CD4-positive, alpha-beta T cell (primary cell): Measurements from ENCODE around the gene LRRC53. TPM values are rescaled to one million over a fixed set of nuclear protein-coding genes. Genes with fewer than 3 reads are reported as not detected.

Experiments used
- ATAC-seq: fragments of 200-7000 bp; cut with Tn5 transposase; one replicate; pipeline ENCODE4 v1.10.0; 2022; ENCODE audit warnings: mild to moderate bottlenecking; ENCODE audit not compliant: poor library complexity
- CTCF ChIA-PET: fragments of 350-600 bp; sonication (Branson Sonifier 250); formaldehyde crosslinking; loops from one replicate; lab custom pipeline; 2021; ENCODE audit warnings: antibody characterized with exemption, inconsistent platforms; lab: Charles Lee
- POLR2A ChIA-PET: fragments of 350-600 bp; sonication (Branson Sonifier 250); formaldehyde crosslinking; loops from one replicate; lab custom pipeline; 2021; ENCODE audit warnings: antibody characterized with exemption, inconsistent platforms; lab: Charles Lee
- DNase-seq, 14 experiments: peaks; one replicate each; pipeline ENCODE4 v3.0.0-alpha.2; 2013 to 2020; ENCODE audit warnings: mixed read lengths in 2 of 14
- H3K27ac ChIP-seq, 2 donors: one replicate each; pipeline versions ENCODE4 v1.5.1 to v1.7.0; 2013; ENCODE audit warnings: low read length in 2 of 2, low read depth in 1 of 2, mild to moderate bottlenecking in 1 of 2
- H3K27me3 ChIP-seq, 2 experiments: 1 replicate in 1 of 2; 2 replicates in 1 of 2; pipeline versions ENCODE4 v1.6.1 to v1.7.0; 2013; ENCODE audit warnings: low read length in 2 of 2, control low read depth in 1 of 2, mild to moderate bottlenecking in 1 of 2, moderate library complexity in 1 of 2; ENCODE audit not compliant: insufficient read depth in 2 of 2, control insufficient read depth in 1 of 2
- H3K36me3 ChIP-seq: one replicate; pipeline ENCODE4 v1.6.1; 2013; ENCODE audit warnings: low read length, control low read depth; ENCODE audit not compliant: insufficient read depth
- H3K4me1 ChIP-seq: one replicate; pipeline ENCODE4 v1.6.1; 2013; ENCODE audit warnings: low read length, control low read depth; ENCODE audit not compliant: insufficient read depth
- H3K4me3 ChIP-seq: one replicate; pipeline ENCODE4 v1.5.1; 2013; ENCODE audit warnings: mild to moderate bottlenecking, low read length, moderate library complexity
- H3K9me3 ChIP-seq, 2 experiments: 1 replicate in 1 of 2; 2 replicates in 1 of 2; pipeline versions ENCODE4 v1.6.1 to v1.7.0; 2013; ENCODE audit warnings: low read length in 2 of 2, mild to moderate bottlenecking in 2 of 2, control low read depth in 1 of 2, moderate library complexity in 1 of 2; ENCODE audit not compliant: control insufficient read depth in 1 of 2, insufficient read depth in 1 of 2
- H3K27ac Mint-ChIP-seq: one replicate; pipeline ENCODE4 v1.8.0; 2020; ENCODE audit warnings: mixed read lengths
- H3K27me3 Mint-ChIP-seq: one replicate; pipeline ENCODE4 v1.8.0; 2021; ENCODE audit warnings: mixed read lengths
- H3K36me3 Mint-ChIP-seq: one replicate; pipeline ENCODE4 v1.8.0; 2021; ENCODE audit warnings: low read depth, mixed read lengths
- H3K4me1 Mint-ChIP-seq: one replicate; pipeline ENCODE4 v1.8.0; 2021; ENCODE audit warnings: low read depth, mixed read lengths
- H3K4me3 Mint-ChIP-seq: one replicate; pipeline ENCODE4 v1.8.0; 2020; ENCODE audit warnings: mild to moderate bottlenecking, mixed read lengths
- H3K9me3 Mint-ChIP-seq: one replicate; pipeline ENCODE4 v1.8.0; 2020; ENCODE audit warnings: mixed read lengths
- CTCF ChIP-seq: fragments of 200-600 bp; IDR thresholded peaks from one replicate; pipeline ENCODE4 v1.8.0; 2022; ENCODE audit warnings: antibody characterized with exemption, mild to moderate bottlenecking
- intact Hi-C, 2 experiments: fragments of 100-400 bp; cut with DNase I in 1 of 2; cut with micrococcal nuclease in 1 of 2; formaldehyde crosslinking; loops; one replicate each; pipeline versions ENCODE4 v1.15.1 to v1.9.0; 2023 to 2025; cut with DNase I, micrococcal nuclease
- total RNA-seq, 174 experiments: library from RNA in 2 of 174; stranded (reverse) in 2 of 174; gene quantifications; one replicate each; pipeline ENCODE4 v1.2.3 and lab custom pipeline; 2021 to 2026

Gene LRRC53
- total RNA-seq, 2 experiments from 2014 or later = not detected

DNA sequence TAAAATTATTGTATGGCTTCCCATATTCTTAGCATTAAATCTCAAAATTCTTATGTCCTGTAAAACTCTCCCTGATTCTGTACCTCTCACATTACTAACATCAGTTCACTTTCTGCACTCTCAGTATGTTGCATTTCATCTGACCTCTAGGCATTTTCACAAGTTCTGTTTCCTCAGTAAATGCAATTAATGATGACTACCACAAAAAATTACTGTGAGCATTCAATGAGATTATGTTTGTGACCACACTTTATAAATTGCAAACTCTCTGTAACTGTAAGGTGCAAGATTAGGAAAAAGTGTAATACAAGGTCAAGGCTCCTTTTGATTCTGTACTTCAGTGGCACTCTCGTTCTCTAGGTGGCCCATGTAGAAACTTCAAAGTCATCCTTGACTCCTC lies 60.4 kb downstream of the LRRC53 start:
- no peaks in the 10 kb centered on the region for H3K4me1 Mint-ChIP-seq
- H3K9me3 Mint-ChIP-seq = peaks cover 2% of the 10 kb centered on the region

GRCh38 chr1:74437035-74437434 lies 75.4 kb downstream of the LRRC53 start:
- ATAC-seq (no peak), DNase-seq (no peak)
- Histone ChIP-seq H3K27me3 (no peaks in the 10 kb centered on the region), H3K4me3 (no peak overlapping the region), H3K4me1 (no peaks in the 10 kb centered on the region), H3K36me3 (no peaks in the 10 kb centered on the region), H3K9me3 (no peaks in the 10 kb centered on the region), H3K27ac (no peak overlapping the region)
- Mint-ChIP-seq H3K36me3 (no peaks in the 10 kb centered on the region), H3K4me3 (no peak overlapping the region), H3K9me3 (no peaks in the 10 kb centered on the region), H3K27ac (no peak overlapping the region), H3K27me3 (no peaks in the 10 kb centered on the region), H3K4me1 (no peaks in the 10 kb centered on the region)
- no peak for TF ChIP-seq CTCF
- intact Hi-C loops = no loop called here
- POLR2A ChIA-PET = no interaction called here
- CTCF ChIA-PET = no interaction called here

More for the DNA sequence above, 60.4 kb downstream of the LRRC53 start:
- POLR2A ChIA-PET = no interaction called here
- H3K27me3 Mint-ChIP-seq = no peaks in the 10 kb centered on the region
- no peak overlapping the region for H3K27ac ChIP-seq
- CTCF ChIA-PET = no interaction called here
- H3K4me3 Mint-ChIP-seq = no peak overlapping the region
- no peaks in the 10 kb centered on the region for H3K9me3 ChIP-seq
- intact Hi-C loops = loop anchor here in 1 of 2 experiments (5.0 kb wide), 1 partner anchor 705 kb away; no protein-coding TSS in a partner anchor
- no peak for TF ChIP-seq CTCF
- H3K27me3 ChIP-seq = no peaks in the 10 kb centered on the region
- H3K36me3 Mint-ChIP-seq = no peaks in the 10 kb centered on the region
- no peak overlapping the region for H3K4me3 ChIP-seq
- H3K36me3 ChIP-seq = no peaks in the 10 kb centered on the region
- ATAC-seq (no peak), DNase-seq (no peak)
- H3K4me1 ChIP-seq = no peaks in the 10 kb centered on the region
- H3K27ac Mint-ChIP-seq = no peak overlapping the region

- ATAC-seq (no peak), DNase-seq (no peak)
- no peaks in the 10 kb centered on the region for H3K36me3 Mint-ChIP-seq
- ChIA-PET POLR2A (no interaction called here), CTCF (no interaction called here)
- no peak overlapping the region for H3K27ac ChIP-seq
- no peaks in the 10 kb centered on the region for H3K27me3 Mint-ChIP-seq
- no peak overlapping the region for H3K27ac Mint-ChIP-seq
- TF ChIP-seq CTCF = no peak
- H3K4me3 ChIP-seq = no peak overlapping the region
- H3K4me1 ChIP-seq = no peaks in the 10 kb centered on the region
- no peaks in the 10 kb centered on the region for H3K36me3 ChIP-seq
- intact Hi-C loops = no loop called here
- no peaks in the 10 kb centered on the region for H3K4me1 Mint-ChIP-seq
- no peaks in the 10 kb centered on the region for H3K9me3 Mint-ChIP-seq
- no peaks in the 10 kb centered on the region for H3K27me3 ChIP-seq
- no peaks in the 10 kb centered on the region for H3K9me3 ChIP-seq
- no peak overlapping the region for H3K4me3 Mint-ChIP-seq
Measured at GRCh38 chr1:74436078-74436477, 76.3 kb downstream of the LRRC53 start.
